HG03095 (cell line): ENCODE data around the gene TCHP.
A peak's percentile ranks its signal among the peaks of the same experiment; 100 is the strongest.
"Not testable (repeated sequence)": the region's sequence is repeated elsewhere in the genome, so short reads cannot be mapped to it uniquely, and the experiment has no call there.

Experiments used
- ATAC-seq: cut with Tn5 transposase; IDR thresholded peaks from one replicate; pipeline ENCODE4 v1.9.1; 2021; ENCODE audit warnings: moderate library complexity; ENCODE audit not compliant: unreplicated experiment

TCHP gene

GRCh38 chr12:109899783-109900751 lies at the start of gene TCHP:
TCHP (plus strand) TSS chr12:109900274; CDS start chr12:109903027, 2,753 bp downstream.
- peak; percentile 64 for ATAC-seq

- not testable (repeated sequence) for ATAC-seq
Measured at GRCh38 chr12:109850518-109850917, 49.6 kb upstream of the TCHP start.

- ATAC-seq: no peak
Measured at GRCh38 chr12:109855377-109855776, 44.7 kb upstream of the TCHP start.

- no peak for ATAC-seq
Measured at GRCh38 chr12:109857715-109858114, 42.4 kb upstream of the TCHP start.

DNA sequence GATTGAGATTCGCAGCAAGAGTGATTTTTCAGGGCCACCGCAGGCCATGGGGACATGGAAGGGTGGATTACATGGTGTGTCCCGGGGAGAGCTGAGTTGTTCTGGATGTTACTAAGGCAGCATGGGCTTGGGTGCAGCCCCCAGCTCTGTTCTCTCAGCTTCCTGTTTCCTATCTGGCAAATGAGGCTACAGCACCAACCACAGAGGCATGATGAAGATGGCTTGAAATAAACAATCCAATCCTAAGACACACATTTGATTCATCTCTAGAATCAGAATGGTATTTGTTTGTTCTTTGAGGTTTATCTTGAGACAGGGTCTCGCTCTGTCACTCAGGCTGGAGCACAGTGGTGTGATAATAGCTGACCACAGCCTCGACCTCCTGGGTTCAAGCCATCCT lies 41.3 kb upstream of the TCHP start:
- no peak for ATAC-seq

DNA sequence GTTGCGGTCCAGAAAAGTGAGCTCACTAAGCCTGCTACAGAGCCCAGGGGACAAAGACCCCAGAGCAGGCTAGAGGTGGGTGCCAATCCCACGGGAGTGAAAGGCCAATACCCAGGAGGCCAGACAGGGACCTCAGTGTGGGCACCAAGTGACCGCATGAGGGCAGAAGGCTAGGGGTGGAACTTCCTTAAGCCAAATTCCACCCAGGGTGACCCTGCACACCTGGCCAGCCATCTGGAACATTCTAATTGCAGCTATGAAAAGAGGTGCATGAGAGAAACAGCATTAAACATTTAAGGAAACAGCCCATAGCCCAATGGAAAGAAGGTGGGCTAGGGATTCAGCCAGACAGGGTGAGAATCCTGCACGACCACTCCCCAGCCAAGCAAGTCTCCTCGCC lies 39.1 kb upstream of the TCHP start:
- ATAC-seq: no peak

DNA sequence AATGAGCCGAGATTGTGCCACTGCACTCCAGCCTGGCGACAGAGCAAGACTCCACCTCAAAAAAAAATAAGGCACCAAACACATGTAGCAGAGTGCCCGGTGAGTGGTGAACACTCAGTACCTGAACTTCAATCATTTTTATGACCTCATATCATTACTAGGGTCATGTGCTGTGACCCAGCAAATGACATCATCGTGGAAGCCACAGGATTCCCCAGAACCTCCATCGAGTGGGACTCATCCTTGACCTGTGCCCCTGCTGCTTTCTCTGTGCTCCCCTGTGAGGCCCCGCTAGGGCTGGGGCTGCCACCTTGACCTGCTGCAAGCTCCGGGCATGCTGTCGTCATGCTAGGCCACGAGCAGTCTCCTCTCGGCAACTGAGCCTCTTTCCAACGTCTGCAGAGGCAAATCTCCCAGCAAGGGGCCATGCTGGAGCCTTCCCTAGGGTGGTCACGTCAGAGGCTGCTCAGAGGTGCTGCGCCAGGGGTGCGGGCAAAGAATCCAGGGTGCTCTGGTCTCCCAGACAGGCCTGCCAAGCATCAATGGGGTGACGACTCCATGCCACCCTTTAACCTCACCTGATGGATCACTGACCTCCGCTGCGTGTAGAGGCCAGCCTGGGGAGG lies 38.3 kb upstream of the TCHP start:
- ATAC-seq: no peak

DNA sequence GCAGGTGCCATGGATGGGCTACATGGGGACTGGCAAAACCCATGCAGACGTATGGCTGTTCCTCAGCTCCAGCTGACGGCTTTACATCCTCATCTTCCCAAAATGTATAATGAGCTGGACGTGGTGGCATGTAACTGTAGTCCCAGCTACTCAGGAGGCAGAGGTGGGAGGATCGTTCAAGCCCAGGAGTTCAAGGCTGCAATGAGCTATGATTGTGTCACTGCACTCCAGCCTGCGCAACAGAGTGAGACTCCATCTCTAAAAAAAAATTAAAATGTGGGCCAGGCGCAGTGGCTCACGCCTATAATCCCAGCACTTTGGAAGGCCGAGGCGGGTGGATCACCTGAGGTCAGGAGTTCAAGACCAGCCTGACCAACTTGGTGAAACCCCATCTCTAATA lies 37.6 kb upstream of the TCHP start:
- ATAC-seq: not testable (repeated sequence)

DNA sequence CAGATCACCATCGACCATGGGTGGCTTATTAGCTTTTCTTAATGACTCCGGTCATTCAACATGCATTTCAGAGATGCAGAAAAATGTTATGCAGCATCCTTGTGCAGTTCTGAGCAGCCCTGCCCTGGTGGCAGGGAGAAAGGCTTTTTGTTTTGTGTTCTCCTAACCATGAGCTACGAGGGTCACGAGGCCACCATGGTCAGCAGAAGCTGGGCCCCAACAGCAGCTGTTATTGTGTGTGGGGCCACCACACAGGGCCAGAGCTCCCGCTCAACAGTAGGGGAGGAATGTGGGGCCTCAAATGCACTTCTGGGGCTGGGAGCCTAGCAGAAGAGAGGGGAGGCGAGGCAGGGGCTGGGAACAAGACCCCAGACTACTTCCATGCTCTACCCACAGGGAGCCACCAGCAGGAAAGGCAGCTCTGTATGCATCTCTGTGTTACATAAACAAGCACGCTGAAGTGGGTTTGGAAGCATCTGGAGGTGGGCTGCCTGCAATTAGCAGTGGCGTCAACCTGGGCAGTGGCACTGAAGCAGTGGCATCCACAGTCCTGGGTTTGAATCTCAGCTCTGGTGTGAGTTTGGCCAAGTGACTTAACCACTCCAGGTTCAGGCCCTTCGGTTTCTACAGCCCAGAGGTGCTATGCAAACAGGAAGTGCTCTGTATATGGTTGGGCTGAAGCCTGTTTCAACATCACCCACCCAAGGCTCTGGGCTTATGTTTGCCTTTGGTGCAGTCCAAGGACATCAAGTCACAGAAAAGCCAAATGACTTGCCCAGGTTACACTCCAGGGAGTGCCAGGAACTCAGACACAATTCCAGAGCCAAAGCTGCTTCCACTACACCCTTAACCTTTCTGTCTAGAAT lies 36.0 kb upstream of the TCHP start:
- ATAC-seq: no peak

DNA sequence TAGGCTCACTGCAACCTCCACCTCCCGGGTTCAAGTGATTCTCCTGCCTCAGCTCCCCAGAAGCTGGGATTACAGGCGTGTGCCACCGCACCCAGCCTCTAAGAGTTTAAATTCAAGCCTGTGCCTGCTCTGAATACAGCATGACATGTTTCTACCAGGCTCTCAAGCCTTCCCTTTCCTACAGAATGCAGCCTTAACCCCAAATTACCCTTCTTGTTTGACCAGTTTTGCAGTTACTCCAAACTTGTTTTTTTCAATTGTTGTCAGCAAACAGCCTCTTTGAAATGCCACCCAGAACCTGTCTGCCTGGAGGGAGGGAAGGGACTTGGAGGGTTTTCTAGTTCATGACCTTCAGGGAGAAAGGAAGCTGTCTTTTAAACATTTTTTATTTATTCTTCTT lies 35.2 kb upstream of the TCHP start:
- no peak for ATAC-seq

DNA sequence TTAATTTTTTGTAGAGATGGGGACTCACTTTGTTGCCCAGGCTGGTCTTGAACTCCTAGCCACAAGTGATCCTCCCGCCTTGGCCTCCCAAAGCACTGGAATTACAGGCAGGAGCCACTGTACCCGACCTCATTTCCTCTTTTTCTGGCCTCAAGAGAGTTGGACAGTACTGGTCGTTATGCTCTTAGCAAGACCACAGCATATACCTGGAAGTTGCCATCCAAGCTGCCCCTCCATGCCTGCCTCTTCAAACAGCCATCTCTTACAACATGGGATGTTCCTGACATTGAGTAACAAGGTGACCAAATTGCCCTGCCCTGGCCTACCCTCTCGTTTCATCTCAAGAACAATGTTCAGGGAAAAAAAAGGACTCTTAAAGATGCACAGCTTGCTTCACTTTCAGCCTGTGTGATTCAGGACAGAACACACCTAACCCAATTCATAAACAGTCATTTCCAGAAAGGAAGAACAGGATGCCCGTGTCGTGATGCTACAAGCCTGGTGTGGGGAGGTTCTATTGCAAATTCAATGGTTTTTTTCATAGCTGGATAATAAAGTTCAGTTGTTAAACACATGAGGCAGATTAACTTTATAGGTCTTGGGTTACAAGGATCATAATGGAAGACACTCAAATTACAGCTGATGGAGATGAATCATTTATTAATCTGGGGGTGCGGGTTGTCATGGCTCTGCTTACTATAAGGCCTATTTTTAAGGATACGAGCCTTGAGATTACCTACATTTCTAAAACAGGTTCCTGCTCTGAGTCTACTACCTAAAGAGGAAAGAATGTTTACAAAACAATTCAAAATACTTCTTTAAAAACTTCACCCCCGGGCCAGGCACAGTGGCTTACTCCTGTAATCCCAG lies 31.7 kb upstream of the TCHP start:
- ATAC-seq: no peak

DNA sequence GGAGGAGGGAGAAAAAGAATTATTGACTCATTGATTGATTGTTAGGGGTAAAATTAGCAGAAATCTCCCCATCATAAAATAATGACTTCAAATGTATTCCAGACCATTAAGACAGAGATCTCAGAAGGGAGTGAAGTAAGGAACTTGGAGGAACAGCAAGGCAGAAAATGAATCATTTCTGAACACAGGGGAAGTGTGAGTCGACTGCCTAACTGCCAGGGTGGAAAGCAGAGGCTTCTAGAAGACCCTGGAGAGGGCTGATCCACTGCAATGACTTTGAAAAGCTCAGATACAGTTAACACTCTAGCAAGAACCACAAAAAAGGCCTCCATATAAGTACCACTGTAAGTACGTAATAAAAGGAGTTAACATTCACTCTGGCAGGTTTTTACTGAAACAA lies 29.4 kb upstream of the TCHP start:
- ATAC-seq: no peak

GRCh38 chr12:109871668-109872314 lies 28.3 kb upstream of the TCHP start:
- ATAC-seq: no peak

DNA sequence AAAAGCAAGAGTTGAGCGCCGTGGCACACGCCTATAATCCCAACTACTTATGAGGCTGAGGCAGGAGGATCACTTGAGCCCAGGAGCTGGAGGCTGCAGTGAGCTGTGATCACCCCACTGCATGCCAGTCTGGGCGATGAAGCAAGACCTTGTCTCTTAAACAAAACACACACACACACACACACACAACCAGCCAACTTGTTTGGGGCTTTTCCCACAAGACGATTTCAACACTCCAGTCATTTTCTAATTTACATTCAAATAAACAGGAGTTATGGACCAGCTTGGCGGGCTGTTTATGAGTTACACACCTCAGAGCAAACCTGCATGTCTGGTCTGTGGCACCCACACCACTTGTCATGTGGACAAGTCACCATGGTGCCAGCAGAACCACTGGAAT lies 26.4 kb upstream of the TCHP start:
- ATAC-seq: no peak

GRCh38 chr12:109875572-109876131 lies 24.4 kb upstream of the TCHP start:
- no peak for ATAC-seq

DNA sequence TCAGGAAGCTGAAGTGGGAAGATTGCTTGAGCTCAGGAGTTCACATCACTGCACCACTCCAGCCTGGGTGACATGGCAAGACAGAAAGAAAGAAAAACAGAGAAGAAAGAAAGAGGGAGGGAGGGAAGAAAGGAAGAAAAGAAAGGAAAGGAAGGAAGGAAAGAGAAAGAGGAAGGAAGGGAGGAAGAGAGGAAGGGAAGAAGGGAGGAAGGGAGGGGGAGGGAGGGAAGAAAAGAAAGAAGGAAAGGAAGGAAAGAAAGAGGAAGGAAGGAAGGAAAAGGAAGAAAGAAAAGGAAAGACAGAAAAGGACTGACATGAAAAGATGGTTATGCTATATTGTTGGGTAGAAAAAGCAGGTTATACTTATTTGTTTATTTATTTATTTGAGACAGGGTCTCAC lies 23.7 kb upstream of the TCHP start:
- no peak for ATAC-seq

- ATAC-seq: no peak
Measured at GRCh38 chr12:109877504-109878246, 22.4 kb upstream of the TCHP start.

GRCh38 chr12:109878247-109878625 lies 21.8 kb upstream of the TCHP start:
- no peak for ATAC-seq

- no peak for ATAC-seq
Measured at GRCh38 chr12:109878749-109879148, 21.3 kb upstream of the TCHP start.
